GM12878 (cell line): ENCODE results near the gene LKAAEAR1.

ENCODE experiments used
- PBX3 ChIP-seq: IDR thresholded peaks from 2 replicates; pipeline ENCODE4 v1.6.1; 2011; ENCODE audit warnings: mild to moderate bottlenecking, low read depth, low read length, moderate library complexity; ENCODE audit not compliant: insufficient replicate concordance
- POLR2AphosphoS2 ChIP-seq: IDR thresholded peaks from 2 replicates; pipeline ENCODE4 v1.6.1; 2011; ENCODE audit warnings: low read depth, mild to moderate bottlenecking, low read length, improper control_type of control experiment, moderate library complexity
- RBBP5 ChIP-seq: fragments of 200-600 bp; sonication (generic); conservative IDR thresholded peaks from 2 replicates; pipeline ENCODE4 v1.6.1; 2016
- TAF1 ChIP-seq: IDR thresholded peaks from 2 replicates; pipeline ENCODE4 v1.6.1; 2011; ENCODE audit warnings: mild to moderate bottlenecking, low read depth, low read length, borderline replicate concordance

- TF ChIP-seq RBBP5 (no peak), TAF1 (no peak), PBX3 (no peak), POLR2AphosphoS2 (no peak)
Measured at GRCh38 chr20:64103871-64104666, 19.9 kb upstream of the LKAAEAR1 start.
